HG02870 (cell line): ENCODE measurements around the gene SBF2.
"Not testable (repeated sequence)": the region's sequence is repeated elsewhere in the genome, so short reads cannot be mapped to it uniquely, and the experiment has no call there.

Experiments
- ATAC-seq: cut with Tn5 transposase; IDR thresholded peaks from one replicate; pipeline ENCODE4 v1.9.1; 2021; ENCODE audit warnings: mild to moderate bottlenecking, moderate library complexity; ENCODE audit not compliant: unreplicated experiment

The SBF2 gene

DNA sequence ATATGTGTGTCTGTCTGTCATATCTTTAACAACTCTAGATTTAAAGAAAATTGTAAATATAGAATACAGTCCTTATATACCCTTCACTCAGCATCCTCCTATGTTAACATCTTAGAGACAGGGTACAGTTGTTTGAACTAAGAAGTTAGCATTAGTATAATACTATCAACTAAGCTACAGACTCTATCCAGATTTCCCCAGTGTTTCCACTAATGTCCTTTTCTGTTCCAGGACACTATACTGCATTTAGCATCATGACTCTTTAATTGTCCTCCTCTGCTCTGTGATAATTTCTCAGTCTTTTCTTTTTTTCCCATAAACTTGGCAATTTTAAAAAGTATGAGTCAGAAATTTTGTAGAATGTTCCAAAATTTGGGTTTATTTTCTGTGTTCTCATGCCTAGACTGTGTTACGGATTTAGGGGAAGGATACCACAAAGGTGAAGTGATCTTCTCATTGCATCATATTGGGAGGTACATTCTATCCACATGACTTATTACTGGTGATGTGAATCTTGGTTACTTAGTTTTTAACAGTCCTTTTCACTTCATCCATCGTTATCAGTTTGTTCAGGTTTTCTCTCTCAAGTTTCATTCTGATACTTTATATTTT is 168.4 kb downstream of the SBF2 start:
- ATAC-seq = no peak

DNA sequence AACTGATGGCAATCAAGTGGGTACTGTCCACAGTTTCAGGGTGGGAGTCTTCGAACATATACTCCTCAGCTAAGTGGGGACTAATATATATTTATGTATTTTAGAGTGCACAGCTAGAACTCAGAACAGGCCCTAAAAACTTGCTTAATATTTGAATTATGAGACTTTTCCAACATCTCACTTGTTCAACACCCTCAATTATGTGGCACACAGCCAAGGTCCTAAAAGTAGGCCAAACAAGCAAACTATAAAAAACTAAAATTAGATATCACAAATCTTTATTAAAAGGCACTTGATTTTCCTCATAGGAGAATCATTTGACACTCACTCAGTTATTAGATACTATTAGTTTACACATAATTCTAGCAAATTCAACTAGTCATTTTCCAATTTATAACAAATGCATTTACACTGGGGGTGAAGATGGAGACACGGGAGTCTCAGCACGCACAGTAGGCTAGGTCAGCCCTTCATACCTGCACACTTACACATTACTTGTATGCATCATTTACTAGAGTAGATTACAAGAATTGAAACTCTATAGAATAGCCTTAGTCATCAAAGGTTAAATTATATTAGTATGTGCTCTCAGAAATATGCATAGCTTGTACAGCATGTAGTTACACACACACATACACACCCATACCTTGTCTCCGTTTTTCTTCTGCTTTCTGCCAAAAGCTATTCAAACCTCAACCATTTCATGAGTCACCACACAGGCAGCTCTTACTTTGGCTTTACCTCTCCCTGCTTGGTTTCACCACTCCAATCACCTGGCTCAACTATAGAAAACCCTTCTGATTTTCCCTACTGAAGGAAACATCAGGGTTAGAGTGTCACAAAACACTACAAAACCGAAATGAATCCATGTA is 171.5 kb downstream of the SBF2 start:
- ATAC-seq = no peak

DNA sequence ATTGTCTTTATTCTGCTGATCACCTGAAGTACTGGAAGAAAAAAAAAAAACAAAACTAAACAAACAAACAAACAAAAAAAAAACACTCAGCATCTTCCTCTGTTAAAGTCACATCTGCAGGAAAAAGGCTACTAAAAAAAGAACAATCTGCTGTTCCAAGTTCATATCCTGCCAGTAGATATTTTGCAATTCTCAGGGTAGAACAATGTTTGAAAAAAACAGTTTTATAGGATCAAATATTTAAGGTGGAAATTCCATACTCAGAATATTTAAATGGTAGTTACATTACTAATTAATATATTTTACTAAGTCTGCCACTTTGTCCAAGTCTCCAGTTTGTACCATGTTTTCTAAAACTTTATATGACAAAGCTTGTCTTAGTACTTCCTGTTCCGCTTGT is 175.2 kb downstream of the SBF2 start:
- no peak for ATAC-seq

DNA sequence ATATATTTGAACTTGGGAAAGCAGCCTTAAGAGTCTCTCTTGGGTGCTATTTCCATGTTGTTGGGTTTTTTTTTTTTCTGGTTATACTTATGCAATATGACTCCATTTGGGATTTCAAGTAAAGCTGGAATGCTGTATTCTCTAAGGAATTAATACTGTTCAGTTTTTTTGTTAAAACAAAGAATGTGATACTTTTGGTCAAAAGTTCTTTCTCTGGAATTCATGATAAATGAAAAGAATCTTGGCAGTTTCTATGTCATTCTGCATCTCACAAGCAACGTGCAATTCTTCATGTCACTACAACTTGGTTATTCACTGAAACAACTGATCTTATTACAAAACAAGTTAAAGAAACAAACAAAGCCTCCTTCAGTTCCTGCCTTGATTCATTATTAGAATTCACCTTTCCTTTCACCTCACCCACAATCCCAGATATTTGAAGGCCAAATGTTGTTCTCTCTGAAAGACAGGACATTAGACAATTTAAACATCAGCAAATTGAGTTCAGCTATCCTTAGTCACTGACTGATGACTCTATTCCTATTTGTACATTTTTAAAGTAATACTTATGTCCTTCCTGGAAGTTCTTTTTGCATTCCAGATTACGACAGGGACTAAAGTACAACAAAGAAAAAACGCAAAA is 176.2 kb downstream of the SBF2 start:
- no peak for ATAC-seq

DNA sequence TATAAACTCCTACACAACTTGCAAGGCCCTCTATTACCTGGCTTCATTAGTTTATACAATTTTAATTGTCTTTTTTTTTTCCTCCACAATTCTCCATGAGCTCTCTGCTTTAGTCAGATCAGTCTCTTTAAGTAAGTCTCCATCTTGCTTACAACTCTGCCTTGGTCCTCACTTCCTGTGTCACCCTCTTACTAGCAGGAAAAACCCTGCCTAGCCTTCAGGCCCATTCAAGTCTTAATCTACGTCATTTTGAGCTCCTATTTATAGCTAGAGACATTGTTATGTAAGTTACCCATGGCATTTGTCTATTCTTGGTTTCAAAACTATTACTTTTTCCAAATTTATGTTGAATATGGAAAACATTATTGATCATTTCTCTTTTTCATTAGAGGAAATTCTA is 177.4 kb downstream of the SBF2 start:
- no peak for ATAC-seq

DNA sequence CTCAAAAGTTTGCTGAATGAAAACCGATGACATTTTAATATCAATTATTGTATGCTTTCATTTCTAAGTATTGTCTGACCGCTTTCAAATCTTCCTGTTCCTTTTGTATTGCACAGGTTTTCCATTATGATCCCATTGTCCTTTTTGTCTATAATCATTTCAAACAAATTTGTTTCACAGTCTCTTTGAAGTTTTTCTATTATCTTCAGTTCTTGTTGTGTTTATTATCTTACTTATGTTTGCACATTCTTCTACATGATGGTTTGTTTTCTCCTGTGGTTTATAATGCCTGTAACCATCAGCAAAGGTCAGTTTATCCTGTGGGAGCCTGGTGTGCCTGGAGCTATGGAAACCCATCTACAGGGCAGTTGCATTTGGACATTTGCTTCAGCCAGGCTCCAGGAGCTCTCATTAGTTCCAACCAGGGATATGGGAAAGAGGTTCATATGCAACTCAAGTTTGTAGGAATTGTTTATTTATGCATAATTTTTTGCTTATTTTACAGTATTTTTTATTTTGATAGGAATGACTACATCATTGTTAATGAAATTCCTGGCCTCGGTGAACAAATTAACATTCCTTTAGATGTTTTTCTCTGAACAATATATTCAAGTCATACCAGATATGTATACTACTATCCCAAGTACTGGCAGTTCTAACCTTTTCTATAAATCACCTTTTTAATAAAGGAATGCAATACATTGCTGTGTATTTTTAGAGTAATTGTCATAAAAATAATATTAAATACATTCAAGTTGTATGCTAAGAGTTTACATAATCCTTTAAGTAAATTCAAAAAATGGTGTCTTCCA is 179.2 kb downstream of the SBF2 start:
- ATAC-seq = no peak

DNA sequence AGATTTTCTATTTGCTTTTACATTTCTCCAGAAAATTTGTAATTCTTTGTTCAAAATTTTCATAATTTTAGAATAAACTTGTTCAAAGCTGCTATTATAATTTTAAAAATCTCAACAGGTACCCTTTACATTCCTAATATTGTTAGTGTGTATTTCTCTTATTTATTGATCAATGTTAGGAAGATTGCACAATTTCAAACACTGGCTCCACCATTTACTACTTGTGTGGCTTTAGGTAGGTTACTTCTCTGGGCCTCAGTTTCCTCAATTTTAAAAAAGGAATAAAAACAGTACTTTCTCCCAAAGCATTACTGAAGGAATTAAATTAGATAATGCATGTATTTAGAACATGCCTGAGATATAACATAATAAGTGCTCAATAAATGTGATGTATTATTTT is 180.2 kb downstream of the SBF2 start:
- no peak for ATAC-seq

DNA sequence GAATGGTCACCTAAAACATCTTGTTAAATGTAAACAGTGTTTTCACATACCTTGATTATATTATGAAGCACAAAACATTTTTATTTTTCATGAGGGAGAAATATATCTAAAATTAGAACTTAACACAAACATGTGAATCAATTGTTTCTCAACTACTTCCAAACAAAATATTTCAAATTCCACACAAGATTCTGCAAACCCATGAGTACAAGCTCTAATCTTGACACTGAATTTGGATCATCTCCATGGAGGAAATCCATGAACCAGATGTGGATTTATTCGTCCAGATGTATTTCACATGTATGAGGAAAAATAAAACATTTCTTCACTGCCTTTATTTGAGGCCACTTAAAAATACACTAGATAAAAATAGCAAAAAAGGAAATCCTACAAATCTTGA is 184.2 kb downstream of the SBF2 start:
- no peak for ATAC-seq

DNA sequence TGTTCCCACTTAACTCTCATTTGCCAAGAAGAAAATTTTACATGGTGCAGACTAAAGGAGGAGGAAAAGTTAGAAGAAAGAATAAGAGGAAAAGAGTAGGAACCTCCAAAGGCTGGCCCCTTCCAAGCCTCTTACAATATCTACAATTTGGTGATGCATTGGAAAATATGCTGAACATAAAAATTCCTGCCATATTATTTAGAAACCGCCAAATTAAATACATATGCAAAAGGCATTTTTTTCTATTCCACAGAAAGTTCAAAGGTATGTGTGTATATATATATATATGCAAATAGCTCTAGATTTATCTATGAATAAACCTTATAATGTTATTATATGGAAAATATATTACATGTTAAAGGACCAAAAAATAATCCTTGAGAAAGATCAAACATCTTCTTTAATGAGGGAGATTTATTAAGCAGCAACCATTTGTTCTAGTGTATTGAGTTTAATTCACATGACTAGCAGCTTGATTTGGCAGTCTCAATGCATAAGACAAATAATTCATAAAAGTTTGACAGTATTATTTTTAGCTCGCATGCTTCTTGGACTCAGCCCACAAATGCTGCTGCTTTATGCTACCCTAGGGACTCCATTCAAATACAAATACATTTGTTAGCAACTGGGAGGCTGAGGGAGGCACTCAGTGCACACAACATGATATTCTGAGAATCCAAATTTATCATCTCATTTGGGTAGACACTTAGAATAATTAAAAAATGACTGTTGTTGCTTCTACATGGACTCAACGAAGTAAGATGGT is 184.9 kb downstream of the SBF2 start:
- no peak for ATAC-seq

DNA sequence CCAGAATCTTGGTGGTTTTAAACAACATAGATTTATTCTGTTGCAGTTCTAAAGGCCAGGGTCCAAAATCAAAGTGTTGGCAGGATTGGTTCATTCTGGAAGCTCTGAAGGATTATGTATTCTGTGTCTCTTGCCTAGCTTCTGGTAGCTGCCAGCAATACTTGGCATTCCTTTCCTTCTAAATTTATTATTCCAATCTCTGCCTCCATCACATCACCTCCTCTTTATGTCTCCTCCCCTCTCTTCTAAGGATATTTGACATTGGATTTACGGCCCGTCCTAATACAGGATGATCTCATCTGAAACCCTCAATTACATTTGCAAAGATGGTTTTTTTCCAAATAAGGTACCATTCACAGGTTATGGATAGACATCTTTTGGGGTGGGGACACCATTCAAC is 186.5 kb downstream of the SBF2 start:
- no peak for ATAC-seq

DNA sequence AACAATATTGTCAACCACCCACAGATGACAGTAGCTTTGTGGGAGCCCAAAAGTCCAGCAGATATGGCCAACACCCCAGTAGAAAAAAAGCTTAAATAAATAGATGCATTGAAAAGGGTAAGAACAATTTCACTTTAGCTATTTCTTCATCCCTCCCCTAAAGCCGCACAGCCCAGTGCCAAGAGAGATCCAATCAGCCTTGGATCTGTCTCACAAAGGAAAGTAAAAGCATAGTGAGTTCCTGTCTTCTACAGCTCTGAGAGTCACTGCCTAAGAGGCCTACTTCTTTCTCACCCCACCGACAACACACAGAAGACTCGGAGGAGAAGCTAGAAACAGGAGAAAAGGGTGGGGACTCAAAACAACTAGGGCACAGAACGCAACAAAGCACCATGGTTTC is 196.4 kb downstream of the SBF2 start:
- no peak for ATAC-seq

DNA sequence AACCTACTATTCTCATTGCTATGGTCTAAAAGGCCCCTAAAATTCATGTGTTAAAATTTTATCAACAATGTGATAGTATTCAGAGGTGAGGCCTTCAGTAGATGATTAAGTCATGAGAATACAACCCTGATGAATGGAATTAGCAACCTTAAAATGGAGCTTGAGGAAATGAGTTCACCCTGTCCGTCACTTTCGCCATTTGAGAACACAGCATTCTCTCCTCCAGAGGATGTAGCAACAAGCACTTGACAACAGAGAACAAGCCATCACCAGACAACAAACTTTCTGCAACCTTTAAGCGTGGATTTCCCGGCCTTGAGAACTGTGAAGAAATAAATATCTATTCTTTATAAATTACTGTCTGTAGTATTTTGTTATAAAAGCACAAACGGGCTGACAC is 197.0 kb downstream of the SBF2 start:
- no peak for ATAC-seq

DNA sequence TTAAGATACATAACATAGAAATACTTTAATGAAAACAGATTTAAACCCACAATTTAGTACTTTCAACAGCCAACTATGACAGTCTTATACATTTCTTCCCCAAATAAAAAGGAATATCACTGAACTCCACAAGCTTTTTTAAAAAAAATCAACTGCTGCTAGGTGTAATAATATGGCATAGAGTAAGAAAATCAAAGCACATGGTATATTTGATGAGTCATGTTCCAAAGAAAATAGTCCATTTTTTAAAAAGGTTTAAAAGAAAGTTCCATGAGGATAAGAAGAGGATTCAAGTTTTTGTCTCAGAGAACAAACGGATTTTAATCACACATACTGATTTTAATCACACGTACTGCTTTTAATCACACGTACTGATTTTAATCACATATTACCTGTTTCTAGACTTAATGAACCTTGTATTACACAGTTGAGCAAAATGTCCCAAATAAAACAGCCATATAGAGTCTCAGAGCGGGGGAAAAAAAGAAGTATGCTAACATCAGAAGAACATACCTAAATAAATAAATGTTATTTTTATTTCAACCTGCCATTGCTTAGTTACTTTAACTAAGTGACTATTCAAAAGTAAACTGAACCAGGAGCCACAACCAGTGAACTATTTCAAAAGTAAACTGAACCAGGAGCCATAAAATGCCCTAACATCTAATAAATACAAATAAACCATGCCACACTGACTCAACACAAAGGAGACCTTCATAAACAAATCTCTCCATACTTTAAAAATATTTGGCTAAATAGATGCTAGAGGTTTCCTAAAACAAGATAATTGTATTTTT is 198.4 kb downstream of the SBF2 start:
- ATAC-seq = no peak

DNA sequence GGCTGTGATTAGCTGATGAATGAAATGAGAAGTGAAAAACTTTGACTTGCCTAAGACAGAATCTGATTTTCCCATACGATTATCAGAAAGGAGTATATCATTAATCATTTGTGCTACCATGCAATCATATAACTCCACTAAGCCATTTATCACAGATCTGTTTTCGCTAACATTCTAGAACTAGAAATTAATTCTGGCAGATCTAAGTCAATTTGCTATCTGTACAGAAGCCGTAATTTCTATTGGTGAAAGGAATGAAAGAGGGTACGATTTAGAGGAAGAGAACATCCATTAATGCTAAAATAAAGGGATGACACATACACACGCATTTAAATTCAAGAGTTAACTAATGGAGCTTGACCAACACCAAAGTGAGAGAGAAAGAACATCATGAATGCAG is 201.6 kb downstream of the SBF2 start:
- no peak for ATAC-seq

DNA sequence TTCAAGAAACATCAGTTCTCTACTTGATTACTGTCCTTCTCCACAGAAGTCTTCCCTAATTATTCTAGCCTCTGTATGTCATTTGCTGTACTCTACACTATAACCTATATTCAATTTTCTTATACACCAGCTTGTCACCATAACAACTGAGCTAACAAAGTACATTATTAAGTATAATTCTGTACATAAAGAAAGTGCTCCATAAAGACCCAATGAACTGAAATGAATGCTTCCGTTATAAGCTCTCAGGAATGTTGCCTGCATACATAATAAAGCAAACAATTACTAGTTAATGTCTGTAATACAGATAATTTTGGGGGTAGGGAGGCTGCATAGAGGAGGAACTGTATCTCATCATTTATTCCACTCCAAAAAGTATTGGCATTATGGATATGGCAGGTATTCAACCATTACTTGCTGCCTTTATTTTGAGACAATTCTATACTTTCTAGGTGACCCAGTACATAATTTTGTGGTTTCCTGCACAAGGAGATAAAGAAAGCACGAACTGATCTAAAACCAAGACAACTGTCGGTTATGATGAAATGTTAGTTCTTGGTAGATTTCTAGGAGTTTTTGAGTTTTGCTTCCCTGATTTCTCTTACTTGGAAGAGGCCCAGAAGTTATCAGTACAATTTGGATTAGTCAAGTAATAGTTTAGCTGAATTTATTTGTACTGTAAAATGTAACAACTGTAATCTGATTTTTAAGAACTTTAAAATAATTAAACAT is 202.5 kb downstream of the SBF2 start:
- ATAC-seq = no peak

DNA sequence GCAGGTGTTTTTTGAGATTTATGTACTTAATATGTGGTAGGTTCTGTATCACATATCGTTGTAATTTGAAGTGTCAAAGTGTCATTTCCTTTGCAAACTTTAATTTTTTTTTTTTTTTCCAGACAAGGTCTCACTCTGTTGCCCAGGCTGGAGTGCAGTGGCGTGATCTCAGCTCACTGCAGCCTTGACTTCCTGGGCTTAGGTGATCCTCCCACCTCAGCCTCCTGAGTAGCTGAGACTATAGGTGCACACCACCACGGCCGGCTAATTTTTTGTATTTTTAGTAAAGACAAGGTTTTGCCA is 206.1 kb downstream of the SBF2 start:
- not testable (repeated sequence) for ATAC-seq

DNA sequence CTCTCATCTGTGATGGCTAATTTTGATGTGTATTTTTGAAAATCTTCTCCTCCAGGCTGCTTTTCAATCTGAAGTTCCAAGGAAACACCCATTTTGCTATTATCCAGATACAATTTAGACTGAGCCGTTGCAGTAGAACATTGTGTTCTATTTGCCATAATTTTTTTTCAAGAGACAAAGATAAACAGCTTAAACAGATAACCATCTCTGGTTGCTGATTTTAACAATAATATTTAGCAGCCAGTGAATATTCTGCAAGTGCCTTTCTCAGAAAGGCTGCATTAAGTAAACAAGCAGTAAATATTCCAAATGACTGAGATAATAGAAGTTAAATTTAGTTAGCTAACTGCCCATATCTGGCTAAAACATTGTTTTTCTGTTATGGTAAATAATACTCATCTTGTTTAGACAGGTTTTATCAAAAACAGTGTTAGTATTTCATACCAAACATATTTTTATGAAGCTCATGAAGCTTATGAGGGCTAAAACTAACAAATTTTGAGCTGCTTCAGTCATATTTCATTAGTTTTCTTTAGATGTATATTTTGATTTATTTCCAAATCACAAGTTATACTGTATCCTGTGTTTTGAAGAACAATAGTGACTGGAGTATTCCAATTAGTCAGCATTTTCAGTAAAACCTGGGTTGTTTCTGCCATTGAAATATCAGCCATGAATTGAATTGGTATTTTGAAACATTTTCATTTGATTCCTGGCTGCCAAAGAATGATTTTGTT is 206.7 kb downstream of the SBF2 start:
- no peak for ATAC-seq

DNA sequence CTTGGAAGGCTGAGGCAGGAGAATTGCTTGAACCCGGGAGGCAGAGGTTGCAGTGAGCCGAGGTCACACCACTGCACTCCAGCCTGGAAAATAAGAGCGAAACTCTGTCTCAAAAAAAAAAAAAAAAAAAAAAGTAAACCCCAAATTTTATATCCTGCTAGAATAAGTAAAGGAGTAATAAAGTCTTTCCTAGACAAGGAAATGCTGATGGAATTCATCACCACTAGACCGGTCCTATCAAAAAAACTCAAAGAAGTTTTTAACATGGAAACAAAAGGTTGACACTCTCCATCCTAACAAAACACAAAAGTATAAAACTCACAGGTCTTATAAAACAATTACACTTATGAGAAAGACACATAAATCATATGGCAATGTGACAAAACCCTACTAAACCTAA is 213.9 kb downstream of the SBF2 start:
- ATAC-seq = no peak
